Amygdala (tissue), 56 donors: ENCODE measurements around the gene ENTPD2.
"Not testable (repeated sequence)": the region's sequence is repeated elsewhere in the genome, so short reads cannot be mapped to it uniquely, and the experiment has no call there.

ENCODE experiments used
- DNase-seq, 56 donors: peaks; one replicate each; lab custom pipeline; 2025; lab: John Stamatoyannopoulos, UW

Gene ENTPD2

GRCh38 chr9:137066096-137066861, 12.4 kb upstream of the ENTPD2 start:
- DNase-seq: no peak

GRCh38 chr9:137065336-137065967, 11.6 kb upstream of the ENTPD2 start:
- DNase-seq: no peak

- DNase-seq: no peak
Observed at GRCh38 chr9:137064880-137065164, 11.0 kb upstream of the ENTPD2 start.

- DNase-seq: peak in 39 of 56 donors; percentile 9 to 77 (median 41)
Observed at GRCh38 chr9:137064027-137064879, 10.4 kb upstream of the ENTPD2 start.

- DNase-seq: no peak
Observed at GRCh38 chr9:137063311-137064026, 9.6 kb upstream of the ENTPD2 start.

- not testable (repeated sequence) for DNase-seq
Observed at GRCh38 chr9:137062798-137063197, 8.9 kb upstream of the ENTPD2 start.

- DNase-seq: no peak
Observed at GRCh38 chr9:137062384-137062783, 8.5 kb upstream of the ENTPD2 start.

- DNase-seq: no peak
Observed at GRCh38 chr9:137058521-137059234, 4.8 kb upstream of the ENTPD2 start.

- no peak for DNase-seq
Observed at GRCh38 chr9:137057545-137057944, 3.7 kb upstream of the ENTPD2 start.

- no peak for DNase-seq
Observed at GRCh38 chr9:137056739-137057415, 3.0 kb upstream of the ENTPD2 start.

- peak; percentile 42 to 97 (median 91) for DNase-seq
Observed at GRCh38 chr9:137055385-137056364, 1.8 kb upstream of the ENTPD2 start.

GRCh38 chr9:137054932-137055384, 1.1 kb upstream of the ENTPD2 start:
- peak in 31 of 56 donors; percentile 34 to 90 (median 75) for DNase-seq

GRCh38 chr9:137052998-137053943, 590 bp downstream of the ENTPD2 start:
- no peak for DNase-seq

GRCh38 chr9:137052293-137052692, 1.6 kb downstream of the ENTPD2 start:
- DNase-seq: no peak

GRCh38 chr9:137051145-137051724, 2.6 kb downstream of the ENTPD2 start:
- no peak for DNase-seq

GRCh38 chr9:137050570-137050969, 3.3 kb downstream of the ENTPD2 start:
- DNase-seq: no peak
